T-helper 1 cell treated with Interleukin-12 subunit alpha and Interleukin-12 subunit beta and Interleukin-4 antibody, amounts not matched to agents 30 μg/mL and 1 μg/mL, for 36 hours (primary cell): Measurements from ENCODE around the gene CLIC3.

ENCODE experiments used
- H3K27ac Mint-ChIP-seq: one replicate; pipeline ENCODE4 v1.8.0; 2021; ENCODE audit warnings: mild to moderate bottlenecking, mixed read lengths
- H3K27me3 Mint-ChIP-seq: one replicate; pipeline ENCODE4 v1.8.0; 2021; ENCODE audit warnings: low read depth, mixed read lengths
- H3K36me3 Mint-ChIP-seq: one replicate; pipeline ENCODE4 v1.8.0; 2021; ENCODE audit warnings: low read depth, mixed read lengths
- H3K4me1 Mint-ChIP-seq: one replicate; pipeline ENCODE4 v1.8.0; 2021; ENCODE audit warnings: low read depth, mixed read lengths
- H3K4me3 Mint-ChIP-seq: one replicate; pipeline ENCODE4 v1.8.0; 2021; ENCODE audit warnings: mild to moderate bottlenecking, moderate library complexity, mixed read lengths
- H3K9me3 Mint-ChIP-seq: one replicate; pipeline ENCODE4 v1.8.0; 2021; ENCODE audit warnings: mixed read lengths

The CLIC3 gene

DNA sequence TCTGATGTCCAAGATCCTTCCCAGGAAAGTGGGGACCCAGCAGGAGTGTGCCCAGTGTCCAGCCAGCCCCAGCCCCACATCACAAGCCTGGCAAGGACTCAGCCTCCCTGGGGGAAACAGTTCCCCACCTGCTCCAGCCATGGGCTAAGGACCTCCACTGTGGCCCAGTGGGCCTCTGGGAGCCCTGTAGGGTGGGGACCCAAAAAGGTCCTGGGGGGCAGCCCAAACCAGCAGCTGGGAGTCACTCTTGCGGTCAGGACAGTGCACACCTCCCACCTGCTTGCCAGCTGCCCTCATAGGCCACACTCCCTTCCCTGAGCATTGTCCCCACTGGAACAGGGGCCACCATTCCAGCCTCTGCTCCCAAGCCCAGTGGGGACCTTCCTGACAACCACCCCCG, 30.0 kb upstream of the CLIC3 start:
- Mint-ChIP-seq H3K4me3 (no peak overlapping the region), H3K27me3 (peaks cover 4% of the 10 kb centered on the region), H3K4me1 (peaks cover 15% of the 10 kb centered on the region), H3K9me3 (no peaks in the 10 kb centered on the region), H3K27ac (no peak overlapping the region), H3K36me3 (no peaks in the 10 kb centered on the region)

DNA sequence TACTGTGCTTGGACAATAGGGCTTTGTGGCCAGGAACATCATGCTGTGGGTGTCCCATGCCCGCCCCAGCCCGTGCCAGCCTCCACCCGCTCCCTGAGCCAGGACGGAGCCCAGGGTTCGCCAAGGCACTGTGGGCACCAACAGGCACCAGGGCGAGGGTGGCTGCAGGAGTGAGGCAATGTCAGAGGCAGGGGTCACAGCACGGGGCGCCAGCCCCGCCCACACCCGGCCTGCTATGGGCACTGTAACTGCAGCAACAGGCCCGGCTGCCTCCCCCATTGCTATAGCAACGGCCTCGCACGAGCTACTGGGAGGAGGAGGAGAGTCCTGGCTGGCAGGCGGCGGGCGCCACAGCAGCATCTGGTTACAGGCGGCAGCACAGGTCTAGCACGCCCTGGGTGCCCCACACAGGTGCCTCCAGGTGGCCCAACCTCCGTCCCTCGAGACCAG, 29.2 kb upstream of the CLIC3 start:
- H3K27ac Mint-ChIP-seq, result no peak overlapping the region
- H3K27me3 Mint-ChIP-seq, result peaks cover 4% of the 10 kb centered on the region
- peaks cover 11% of the 10 kb centered on the region for H3K4me1 Mint-ChIP-seq
- H3K4me3 Mint-ChIP-seq, result no peak overlapping the region
- no peaks in the 10 kb centered on the region for H3K36me3 Mint-ChIP-seq
- H3K9me3 Mint-ChIP-seq, result no peaks in the 10 kb centered on the region

DNA sequence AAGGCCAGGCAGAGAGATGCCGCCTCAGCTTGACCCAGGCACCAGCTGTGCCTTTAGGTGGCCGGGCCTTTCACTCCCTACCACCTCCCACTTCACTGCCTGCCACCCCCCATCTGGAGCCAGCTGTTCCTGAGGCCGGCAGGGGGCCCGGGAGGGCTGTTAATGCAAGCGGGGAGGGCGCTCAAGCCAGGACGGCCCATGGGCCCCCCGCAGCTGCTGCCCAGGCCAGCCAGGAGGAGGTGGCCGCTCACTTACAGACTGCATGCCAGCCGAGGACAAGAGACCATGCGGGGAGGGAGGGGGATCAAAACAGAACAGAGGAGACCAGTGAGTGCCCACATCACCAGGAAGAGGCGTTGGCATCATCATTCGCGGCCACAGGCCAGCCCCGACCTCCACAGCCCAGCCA, 27.2 kb upstream of the CLIC3 start:
- H3K36me3 Mint-ChIP-seq, result no peaks in the 10 kb centered on the region
- peaks cover 5% of the 10 kb centered on the region for H3K4me1 Mint-ChIP-seq
- no peak overlapping the region for H3K27ac Mint-ChIP-seq
- H3K9me3 Mint-ChIP-seq, result no peaks in the 10 kb centered on the region
- H3K4me3 Mint-ChIP-seq, result no peak overlapping the region
- H3K27me3 Mint-ChIP-seq, result peaks cover 4% of the 10 kb centered on the region

DNA sequence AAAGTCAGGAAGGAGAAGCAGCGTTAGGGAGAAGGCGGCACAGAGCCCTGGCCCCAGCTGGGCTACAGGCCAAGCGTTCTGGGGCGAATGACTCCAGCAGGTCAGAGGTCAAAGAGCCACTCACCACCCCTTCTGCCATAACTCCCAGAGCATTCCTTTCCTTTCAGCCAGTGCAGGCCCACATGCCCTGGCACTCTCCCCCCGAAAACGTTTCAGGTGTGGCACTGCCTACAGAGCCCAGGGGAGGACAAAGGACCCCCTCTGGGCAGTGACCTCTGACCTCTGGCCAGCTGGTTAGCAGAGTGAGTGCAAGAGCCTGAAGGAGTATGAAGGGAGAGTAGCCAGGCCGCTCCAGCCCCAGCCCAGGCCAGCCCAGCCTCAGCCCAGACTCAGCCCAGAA, 26.8 kb upstream of the CLIC3 start:
- no peaks in the 10 kb centered on the region for H3K9me3 Mint-ChIP-seq
- no peak overlapping the region for H3K27ac Mint-ChIP-seq
- peaks cover 5% of the 10 kb centered on the region for H3K4me1 Mint-ChIP-seq
- peaks cover 4% of the 10 kb centered on the region for H3K27me3 Mint-ChIP-seq
- no peaks in the 10 kb centered on the region for H3K36me3 Mint-ChIP-seq
- no peak overlapping the region for H3K4me3 Mint-ChIP-seq

DNA sequence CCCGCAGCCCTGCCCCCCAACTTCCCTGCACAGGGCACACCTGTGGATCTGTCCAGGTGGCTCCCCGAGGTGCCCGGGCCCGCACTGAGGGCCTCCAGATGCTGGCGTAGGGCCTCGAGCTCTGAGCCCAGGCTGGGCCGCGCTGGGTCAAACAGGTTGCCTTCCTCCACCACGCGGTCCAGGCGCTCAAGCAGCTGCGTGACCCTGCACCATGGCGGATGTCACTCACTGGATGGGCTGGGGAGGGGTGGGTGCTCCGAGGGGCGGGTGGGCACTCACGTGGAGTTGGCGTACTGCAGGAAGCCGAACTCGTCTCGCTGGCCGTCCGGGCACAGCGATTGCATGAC, 26.3 kb upstream of the CLIC3 start:
- H3K27ac Mint-ChIP-seq, result no peak overlapping the region
- peaks cover 5% of the 10 kb centered on the region for H3K4me1 Mint-ChIP-seq
- H3K36me3 Mint-ChIP-seq, result no peaks in the 10 kb centered on the region
- H3K9me3 Mint-ChIP-seq, result no peaks in the 10 kb centered on the region
- peaks cover 4% of the 10 kb centered on the region for H3K27me3 Mint-ChIP-seq
- no peak overlapping the region for H3K4me3 Mint-ChIP-seq

DNA sequence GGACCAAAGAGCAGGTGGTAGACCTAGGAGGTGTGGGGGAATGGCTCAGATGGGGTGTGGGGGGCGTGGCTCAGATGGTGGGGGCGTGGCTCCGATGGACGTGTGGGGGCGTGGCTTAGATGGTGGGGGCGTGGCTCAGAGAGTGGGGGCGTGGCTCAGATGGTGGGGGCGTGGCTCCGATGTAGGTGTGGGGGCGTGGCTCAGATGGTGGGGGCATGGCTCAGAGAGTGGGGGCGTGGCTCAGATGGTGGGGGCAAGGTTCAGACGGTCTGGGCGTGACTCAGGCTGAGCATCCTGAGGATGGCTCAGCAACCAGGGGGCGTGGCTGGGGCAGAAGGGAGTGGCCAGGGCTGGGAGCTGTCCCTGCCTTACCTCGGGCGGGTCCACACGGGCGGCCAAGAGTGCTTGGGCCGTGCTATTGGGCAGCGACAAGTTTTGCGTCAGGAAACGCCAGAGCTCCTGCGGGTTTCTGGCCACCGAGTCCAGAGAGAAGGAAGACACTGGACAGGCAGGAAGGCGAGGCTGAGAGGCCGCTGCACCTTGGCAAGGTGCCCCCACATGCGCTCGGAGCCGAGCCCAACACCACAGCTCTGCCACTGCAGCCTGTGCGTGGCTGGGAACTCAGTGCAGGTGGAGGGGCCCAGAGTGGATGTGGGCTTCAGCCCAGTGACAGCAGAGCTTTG, 25.8 kb upstream of the CLIC3 start:
- H3K9me3 Mint-ChIP-seq, result no peaks in the 10 kb centered on the region
- peaks cover 3% of the 10 kb centered on the region for H3K4me1 Mint-ChIP-seq
- no peaks in the 10 kb centered on the region for H3K36me3 Mint-ChIP-seq
- peaks cover 1% of the 10 kb centered on the region for H3K27me3 Mint-ChIP-seq
- no peak overlapping the region for H3K27ac Mint-ChIP-seq
- no peak overlapping the region for H3K4me3 Mint-ChIP-seq

DNA sequence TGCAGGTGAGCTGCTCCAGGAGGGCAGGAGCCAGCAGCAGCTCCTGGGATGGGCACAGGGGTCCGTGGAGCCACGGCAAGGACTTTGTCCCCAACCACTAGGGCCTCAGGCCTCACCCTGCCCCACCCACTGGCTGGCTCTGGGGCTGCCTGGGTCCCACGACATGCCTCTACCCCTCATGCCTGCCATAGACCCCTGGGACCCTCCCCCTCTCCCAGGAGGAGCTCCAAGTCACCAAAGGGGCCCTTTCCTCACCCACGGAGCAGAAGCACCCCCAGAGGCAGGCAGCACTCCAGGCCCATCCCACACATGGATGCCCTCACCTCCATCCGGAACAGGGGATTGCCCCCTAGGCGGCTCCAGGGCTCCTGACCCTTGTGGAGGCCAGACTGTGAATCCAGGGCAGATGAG, 25.2 kb upstream of the CLIC3 start:
- Mint-ChIP-seq H3K4me1 (peaks cover 3% of the 10 kb centered on the region), H3K27me3 (no peaks in the 10 kb centered on the region), H3K27ac (no peak overlapping the region), H3K9me3 (no peaks in the 10 kb centered on the region), H3K36me3 (peaks cover 3% of the 10 kb centered on the region), H3K4me3 (no peak overlapping the region)

DNA sequence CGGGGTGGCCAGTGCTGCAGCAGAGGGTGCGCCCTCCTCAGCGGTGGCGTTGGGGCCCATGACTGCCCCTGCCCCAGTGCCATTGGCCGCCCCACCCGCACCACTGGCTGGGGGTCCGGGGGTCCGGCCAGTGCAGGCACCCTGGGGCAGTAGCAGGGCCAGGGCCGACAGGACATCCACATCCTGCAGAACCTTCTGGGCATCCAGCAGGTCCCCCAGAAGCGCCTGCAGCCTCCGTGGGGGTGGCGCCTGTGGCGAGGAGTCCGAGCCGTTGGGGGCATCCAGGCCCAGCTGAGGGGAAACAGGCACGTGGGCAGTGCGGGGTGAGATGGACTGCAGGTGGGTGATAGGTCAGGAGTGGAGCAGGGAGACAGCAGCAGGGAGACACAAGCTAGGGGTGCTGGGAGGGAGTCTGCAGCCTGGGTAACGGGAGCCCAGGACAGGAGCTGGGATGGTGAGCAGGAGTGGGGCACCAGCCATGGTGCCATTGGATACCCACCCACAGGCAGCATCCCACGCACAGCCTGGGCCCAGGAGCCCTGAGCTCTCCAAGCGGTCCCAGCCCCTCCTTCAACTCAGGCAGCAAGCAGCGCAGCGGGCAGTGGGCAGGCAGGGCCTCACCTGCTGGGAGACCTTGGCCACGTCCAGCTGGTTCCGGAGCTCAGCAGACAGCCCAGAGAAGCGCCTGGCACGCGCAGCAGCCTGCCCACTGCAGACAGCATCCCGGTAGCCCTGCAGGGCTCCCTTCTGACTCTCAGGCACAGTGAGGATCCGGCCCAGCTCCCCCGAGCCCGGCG, 24.6 kb upstream of the CLIC3 start:
- Mint-ChIP-seq H3K9me3 (no peaks in the 10 kb centered on the region), H3K27me3 (no peaks in the 10 kb centered on the region), H3K4me3 (no peak overlapping the region), H3K36me3 (peaks cover 3% of the 10 kb centered on the region), H3K4me1 (peaks cover 3% of the 10 kb centered on the region), H3K27ac (no peak overlapping the region)

DNA sequence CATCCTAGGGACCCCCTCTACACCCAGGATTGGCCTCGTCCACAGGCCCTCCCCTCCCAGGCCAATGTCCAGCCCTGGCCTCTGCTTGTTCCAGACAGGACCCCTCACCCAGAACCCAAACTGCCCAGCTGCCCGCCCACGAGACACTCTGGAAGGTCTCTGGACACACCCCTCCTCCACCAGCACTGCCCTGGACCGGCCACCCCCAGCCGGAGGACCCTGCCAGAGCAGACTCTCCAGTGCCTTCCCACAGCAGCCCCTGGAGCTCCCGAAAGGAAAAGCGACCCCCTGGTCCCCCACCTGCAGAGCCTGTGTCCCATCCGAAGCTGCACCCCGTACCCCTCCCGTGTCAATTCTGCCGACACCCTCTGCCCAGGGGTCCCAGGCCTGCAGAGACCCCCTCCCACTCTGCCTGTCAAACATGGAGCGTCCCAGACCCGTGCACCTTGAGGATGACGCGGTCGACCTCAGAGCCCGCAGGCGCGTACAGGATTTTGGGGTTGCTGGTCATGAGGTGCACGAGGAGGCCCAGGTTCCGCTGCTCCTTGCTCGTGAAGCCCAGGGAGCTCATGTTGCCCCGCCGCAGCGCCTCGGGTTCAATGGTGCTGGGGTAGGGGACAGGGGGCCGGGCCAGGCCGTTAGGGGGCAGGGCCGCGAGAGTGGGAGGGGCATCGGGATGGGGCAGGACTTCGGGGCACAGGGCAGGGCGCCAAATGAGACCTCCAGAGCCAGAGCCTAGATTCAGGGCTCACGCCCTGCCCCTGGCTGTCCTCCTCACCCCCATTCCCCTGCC, 23.7 kb upstream of the CLIC3 start:
- Mint-ChIP-seq H3K27ac (no peak overlapping the region), H3K4me1 (peaks cover 3% of the 10 kb centered on the region), H3K27me3 (no peaks in the 10 kb centered on the region), H3K36me3 (peaks cover 3% of the 10 kb centered on the region), H3K9me3 (no peaks in the 10 kb centered on the region), H3K4me3 (no peak overlapping the region)

DNA sequence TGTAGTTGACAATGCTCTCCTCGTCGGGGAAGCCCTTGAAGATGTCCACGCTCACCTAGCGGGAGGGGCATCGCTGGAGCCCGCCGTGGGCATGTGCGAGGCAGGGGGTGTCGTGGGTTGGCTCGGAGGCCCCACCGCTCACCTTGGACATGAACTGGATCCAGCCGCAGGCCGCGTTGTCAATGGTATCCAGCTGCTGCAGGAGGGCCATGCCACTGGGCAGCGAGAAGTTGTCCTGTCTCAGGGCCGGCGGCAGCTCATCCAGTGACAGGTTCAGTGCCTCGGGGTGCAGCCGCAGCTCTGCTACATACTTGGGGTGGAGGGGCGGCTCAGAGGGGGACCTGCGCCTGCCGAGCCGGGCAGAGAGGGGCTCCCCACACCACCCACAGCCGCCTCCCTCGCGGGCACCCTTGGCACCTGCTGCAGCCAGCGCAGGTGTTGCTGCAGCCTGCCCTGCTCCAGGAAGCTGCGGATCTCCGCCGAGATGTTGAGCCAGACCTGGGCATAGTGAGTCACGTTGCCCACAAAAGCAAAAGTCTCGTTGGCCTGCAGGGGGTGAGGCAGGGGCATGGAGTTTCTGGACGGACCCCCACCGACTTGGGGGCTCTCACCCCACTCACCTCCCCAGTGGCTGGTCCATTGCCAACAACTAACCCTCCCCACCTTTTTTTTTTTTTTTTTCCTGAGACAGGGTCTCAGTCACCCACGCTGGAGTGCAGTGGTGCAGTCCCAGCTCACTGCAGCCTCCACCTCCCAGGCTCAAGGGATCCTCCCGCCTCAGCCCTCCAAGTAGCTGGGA, 22.6 kb upstream of the CLIC3 start:
- Mint-ChIP-seq H3K27me3 (no peaks in the 10 kb centered on the region), H3K4me1 (peaks cover 3% of the 10 kb centered on the region), H3K27ac (no peak overlapping the region), H3K4me3 (no peak overlapping the region), H3K36me3 (peaks cover 3% of the 10 kb centered on the region), H3K9me3 (no peaks in the 10 kb centered on the region)

DNA sequence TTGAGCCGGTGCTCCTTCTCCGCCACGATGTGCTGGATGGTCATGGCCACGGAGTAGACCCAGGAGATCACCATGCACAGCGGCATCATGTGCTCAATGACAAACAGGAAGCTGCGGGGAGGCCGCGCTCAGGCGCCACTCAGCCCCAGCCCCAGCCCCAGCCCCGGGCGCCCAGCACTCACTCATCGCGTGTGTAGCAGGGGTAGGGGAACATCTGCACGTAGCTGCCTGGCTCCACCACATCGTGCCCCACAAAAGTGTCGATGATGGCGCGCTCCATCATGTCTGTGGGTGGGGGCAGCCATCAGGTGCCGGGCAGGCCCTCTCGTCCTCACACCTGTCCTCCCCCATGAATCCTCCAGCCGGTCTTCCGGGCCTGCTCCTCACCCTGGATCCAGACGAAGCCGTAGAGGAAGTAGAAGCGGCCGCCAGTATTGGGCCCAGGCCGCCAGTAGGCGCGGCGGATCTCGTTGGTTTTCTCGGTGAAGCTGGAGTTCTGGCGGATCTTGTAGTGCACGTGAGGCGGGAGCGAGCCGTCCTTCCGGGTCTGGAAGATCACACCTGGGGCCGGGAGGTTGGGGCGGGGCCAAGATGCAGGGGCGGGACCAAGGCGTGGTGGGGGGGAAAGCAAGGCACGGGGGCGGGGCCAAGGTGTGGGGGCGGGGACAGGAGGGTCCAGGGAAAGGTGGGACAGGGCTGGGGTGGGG, 21.6 kb upstream of the CLIC3 start:
- Mint-ChIP-seq H3K9me3 (no peaks in the 10 kb centered on the region), H3K36me3 (peaks cover 3% of the 10 kb centered on the region), H3K27ac (no peak overlapping the region), H3K4me1 (peaks cover 3% of the 10 kb centered on the region), H3K4me3 (no peak overlapping the region), H3K27me3 (no peaks in the 10 kb centered on the region)

DNA sequence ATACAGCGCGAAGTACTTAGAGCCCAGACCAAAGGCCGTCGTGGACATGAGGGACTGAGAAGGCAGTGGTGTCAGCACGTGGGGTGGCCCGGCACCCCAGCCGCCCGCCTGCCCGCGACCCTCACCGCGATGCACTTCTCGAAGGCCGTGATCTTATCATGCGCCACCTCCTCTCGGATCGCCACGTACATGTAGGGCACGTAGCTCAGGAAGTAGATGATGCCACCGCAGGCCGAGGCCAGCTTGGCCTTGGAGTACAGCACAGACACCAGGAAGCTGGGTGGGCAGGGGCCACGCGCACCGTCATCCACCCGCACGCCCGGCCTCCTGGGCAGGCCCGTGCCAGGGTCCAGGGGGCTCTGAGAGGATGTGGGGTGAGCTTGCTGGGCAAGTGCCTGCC, 20.7 kb upstream of the CLIC3 start:
- Mint-ChIP-seq H3K27me3 (no peaks in the 10 kb centered on the region), H3K4me3 (no peak overlapping the region), H3K27ac (no peak overlapping the region), H3K9me3 (no peaks in the 10 kb centered on the region), H3K36me3 (peaks cover 3% of the 10 kb centered on the region), H3K4me1 (peaks cover under 1% of the 10 kb centered on the region)

DNA sequence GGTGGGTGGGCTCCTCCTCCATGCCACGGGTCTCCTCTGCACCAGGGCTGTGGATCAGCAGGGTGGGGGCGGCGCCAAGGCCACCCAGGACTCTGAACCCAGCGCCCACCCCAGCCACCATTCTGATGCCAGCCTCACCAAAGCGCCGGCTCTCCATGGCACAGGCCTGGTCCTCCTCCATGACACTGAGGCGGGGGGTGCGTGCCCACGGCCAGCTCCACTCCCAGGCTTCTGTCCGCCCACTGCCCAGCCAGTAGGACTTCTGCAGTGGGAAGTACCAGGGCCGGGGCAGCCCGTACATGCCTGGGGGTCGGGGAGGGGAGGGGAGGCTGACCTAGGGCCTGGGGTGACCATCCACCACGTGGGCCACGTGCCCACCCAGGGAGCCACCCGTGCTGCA, 20.1 kb upstream of the CLIC3 start:
- H3K27me3 Mint-ChIP-seq, result no peaks in the 10 kb centered on the region
- H3K36me3 Mint-ChIP-seq, result peaks cover 3% of the 10 kb centered on the region
- H3K27ac Mint-ChIP-seq, result no peak overlapping the region
- H3K9me3 Mint-ChIP-seq, result no peaks in the 10 kb centered on the region
- H3K4me1 Mint-ChIP-seq, result no peaks in the 10 kb centered on the region
- H3K4me3 Mint-ChIP-seq, result no peak overlapping the region

DNA sequence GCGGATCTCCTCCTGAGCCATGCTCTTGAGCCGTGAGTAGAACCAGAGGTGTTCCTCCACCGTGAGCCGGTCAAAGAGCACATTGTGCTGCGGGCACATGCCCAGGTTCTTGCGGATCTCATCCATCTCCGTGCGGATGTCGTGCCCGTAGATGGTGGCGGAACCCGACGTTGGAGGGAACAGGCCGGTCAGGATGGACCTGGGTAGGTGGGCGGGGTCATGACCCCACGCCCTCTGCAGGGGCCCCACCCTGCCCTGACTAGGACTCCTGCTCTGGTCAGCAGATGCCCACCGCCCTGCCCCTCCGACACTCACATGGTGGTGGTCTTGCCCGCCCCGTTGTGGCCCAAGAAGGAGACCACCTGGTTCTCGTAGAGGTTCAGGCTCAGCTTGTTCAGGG, 19.6 kb upstream of the CLIC3 start:
- peaks cover 3% of the 10 kb centered on the region for H3K36me3 Mint-ChIP-seq

More for the DNA sequence above, 19.6 kb upstream of the CLIC3 start:
- H3K9me3 Mint-ChIP-seq, result no peaks in the 10 kb centered on the region
- H3K4me1 Mint-ChIP-seq, result no peaks in the 10 kb centered on the region
- no peak overlapping the region for H3K27ac Mint-ChIP-seq
- no peak overlapping the region for H3K4me3 Mint-ChIP-seq
- H3K27me3 Mint-ChIP-seq, result no peaks in the 10 kb centered on the region
